Natural killer cell (primary cell): ENCODE results near the gene PHACTR1. TPM values are rescaled to one million over a fixed set of nuclear protein-coding genes. Genes with fewer than 3 reads are reported as not detected.
"Not testable (repeated sequence)": the region's sequence is repeated elsewhere in the genome, so short reads cannot be mapped to it uniquely, and the experiment has no call there.

ENCODE experiments used
- ATAC-seq, 3 donors: fragments of 150-1000 bp in 2 of 3; fragments of 200-7000 bp in 1 of 3; cut with Tn5 transposase; 1 replicate in 1 of 3; 2 replicates in 2 of 3; pipeline ENCODE4 v1.10.0; 2021; ENCODE audit warnings: mild to moderate bottlenecking in 2 of 3, moderate library complexity in 2 of 3
- DNase-seq, 2 donors: peaks; one replicate each; pipeline versions ENCODE4 v3.0.0 to v3.0.0-alpha.2; 2013 to 2021; ENCODE audit warnings: mixed read lengths in 1 of 2
- H3K27ac ChIP-seq: one replicate; pipeline ENCODE4 v1.5.1; 2013; ENCODE audit warnings: mild to moderate bottlenecking, low read length
- H3K27me3 ChIP-seq: one replicate; pipeline ENCODE4 v1.6.1; 2013; ENCODE audit warnings: low read length; ENCODE audit not compliant: control insufficient read depth, insufficient read depth
- H3K36me3 ChIP-seq: one replicate; pipeline ENCODE4 v1.6.1; 2013; ENCODE audit warnings: low read length; ENCODE audit not compliant: control insufficient read depth, insufficient read depth
- H3K4me1 ChIP-seq: one replicate; pipeline ENCODE4 v1.6.1; 2013; ENCODE audit warnings: low read length; ENCODE audit not compliant: control insufficient read depth, insufficient read depth
- H3K4me3 ChIP-seq: one replicate; pipeline ENCODE4 v1.5.1; 2013; ENCODE audit warnings: low read length
- H3K9me3 ChIP-seq: one replicate; pipeline ENCODE4 v1.6.1; 2013; ENCODE audit warnings: low read length; ENCODE audit not compliant: control insufficient read depth, insufficient read depth
- H3K27ac Mint-ChIP-seq, 2 donors: one replicate each; pipeline ENCODE4 v1.8.0; 2022; ENCODE audit warnings: mild to moderate bottlenecking in 2 of 2, mixed read lengths in 2 of 2, moderate library complexity in 1 of 2
- H3K27me3 Mint-ChIP-seq, 2 donors: one replicate each; pipeline ENCODE4 v1.8.0; 2022; ENCODE audit warnings: low read depth in 2 of 2, mixed read lengths in 2 of 2
- H3K36me3 Mint-ChIP-seq: one replicate; pipeline ENCODE4 v1.8.0; 2022; ENCODE audit warnings: mixed read lengths
- H3K4me1 Mint-ChIP-seq, 2 donors: one replicate each; pipeline ENCODE4 v1.8.0; 2022; ENCODE audit warnings: mixed read lengths in 2 of 2
- H3K4me3 Mint-ChIP-seq: one replicate; pipeline ENCODE4 v1.8.0; 2022; ENCODE audit warnings: mild to moderate bottlenecking, moderate library complexity, mixed read lengths
- H3K9me3 Mint-ChIP-seq, 2 donors: one replicate each; pipeline ENCODE4 v1.8.0; 2022; ENCODE audit warnings: mixed read lengths in 2 of 2
- WGBS: methylation state at CpG from one replicate; pipeline ENCODE4 v1.1.7; 2013; ENCODE audit warnings: missing lambda C conversion rate; ENCODE audit not compliant: insufficient coverage; 5-methylcytosine and 5-hydroxymethylcytosine counted together
- intact Hi-C: fragments of 100-400 bp; cut with micrococcal nuclease; formaldehyde crosslinking; loops from one replicate; pipeline ENCODE4 v1.14.2; 2022
- total RNA-seq, 4 donors: library from RNA; stranded (reverse); fragments of 120-200 nt in 1 of 4; gene quantifications; one replicate each; pipeline versions ENCODE4 v1.2.3 to v1.2.4, GENCODE V29; 2013 to 2022
- TF ChIP-seq, protein P1 (sequence below): fragments of 200-600 bp; IDR thresholded peaks from one replicate; pipeline ENCODE4 v1.8.0; 2022; ENCODE audit warnings: antibody characterized with exemption

The PHACTR1 gene
- total RNA-seq, 3 donors from 2014 or later (not counting 1 experiment from before 2014, with no cell fraction given) = 5.2 to 19.0 (median 5.4) TPM

DNA sequence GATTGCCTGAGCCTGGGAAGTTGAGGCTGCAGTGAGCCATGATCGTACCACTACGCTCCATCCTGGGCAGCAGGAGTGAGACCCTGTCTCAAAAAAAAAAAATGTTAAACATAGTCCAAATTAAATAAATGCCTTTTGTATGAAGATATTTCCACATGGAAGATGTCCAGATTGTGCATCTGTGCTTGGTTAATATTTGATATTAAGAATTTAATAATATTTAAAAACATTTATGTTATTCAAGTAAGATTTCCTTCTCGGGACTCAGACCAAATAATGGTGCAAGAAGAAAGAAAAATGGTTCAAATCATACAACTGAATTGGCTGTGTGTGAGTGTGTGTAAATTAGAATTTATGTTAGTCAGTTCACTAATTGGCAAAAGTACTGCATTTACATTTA, 409.3 kb downstream of the PHACTR1 start:
- H3K4me1 ChIP-seq = no peaks in the 10 kb centered on the region
- intact Hi-C loops = no loop called here
- H3K4me3 Mint-ChIP-seq = no peak overlapping the region
- no peak overlapping the region for H3K27ac Mint-ChIP-seq
- no peak overlapping the region for H3K4me3 ChIP-seq
- TF ChIP-seq, protein P1, sequence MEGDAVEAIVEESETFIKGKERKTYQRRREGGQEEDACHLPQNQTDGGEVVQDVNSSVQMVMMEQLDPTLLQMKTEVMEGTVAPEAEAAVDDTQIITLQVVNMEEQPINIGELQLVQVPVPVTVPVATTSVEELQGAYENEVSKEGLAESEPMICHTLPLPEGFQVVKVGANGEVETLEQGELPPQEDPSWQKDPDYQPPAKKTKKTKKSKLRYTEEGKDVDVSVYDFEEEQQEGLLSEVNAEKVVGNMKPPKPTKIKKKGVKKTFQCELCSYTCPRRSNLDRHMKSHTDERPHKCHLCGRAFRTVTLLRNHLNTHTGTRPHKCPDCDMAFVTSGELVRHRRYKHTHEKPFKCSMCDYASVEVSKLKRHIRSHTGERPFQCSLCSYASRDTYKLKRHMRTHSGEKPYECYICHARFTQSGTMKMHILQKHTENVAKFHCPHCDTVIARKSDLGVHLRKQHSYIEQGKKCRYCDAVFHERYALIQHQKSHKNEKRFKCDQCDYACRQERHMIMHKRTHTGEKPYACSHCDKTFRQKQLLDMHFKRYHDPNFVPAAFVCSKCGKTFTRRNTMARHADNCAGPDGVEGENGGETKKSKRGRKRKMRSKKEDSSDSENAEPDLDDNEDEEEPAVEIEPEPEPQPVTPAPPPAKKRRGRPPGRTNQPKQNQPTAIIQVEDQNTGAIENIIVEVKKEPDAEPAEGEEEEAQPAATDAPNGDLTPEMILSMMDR = no peak
- H3K36me3 Mint-ChIP-seq = no peaks in the 10 kb centered on the region
- no peak overlapping the region for H3K27ac ChIP-seq
- ATAC-seq = no peak
- no peaks in the 10 kb centered on the region for H3K9me3 ChIP-seq
- DNase-seq = no peak
- H3K9me3 Mint-ChIP-seq = no peaks in the 10 kb centered on the region
- no peaks in the 10 kb centered on the region for H3K36me3 ChIP-seq
- H3K27me3 Mint-ChIP-seq = peaks cover 14 to 28% of the 10 kb centered on the region in 2 donors
- no peaks in the 10 kb centered on the region for H3K4me1 Mint-ChIP-seq
- WGBS = 94% methylated on average over 2 of the region's 3 CpGs
- H3K27me3 ChIP-seq = peaks cover 2% of the 10 kb centered on the region

GRCh38 chr6:13131935-13132661, 415.5 kb downstream of the PHACTR1 start:
- WGBS = 91% methylated on average over 4 of the region's 4 CpGs
- H3K9me3 Mint-ChIP-seq = no peaks in the 10 kb centered on the region

DNA sequence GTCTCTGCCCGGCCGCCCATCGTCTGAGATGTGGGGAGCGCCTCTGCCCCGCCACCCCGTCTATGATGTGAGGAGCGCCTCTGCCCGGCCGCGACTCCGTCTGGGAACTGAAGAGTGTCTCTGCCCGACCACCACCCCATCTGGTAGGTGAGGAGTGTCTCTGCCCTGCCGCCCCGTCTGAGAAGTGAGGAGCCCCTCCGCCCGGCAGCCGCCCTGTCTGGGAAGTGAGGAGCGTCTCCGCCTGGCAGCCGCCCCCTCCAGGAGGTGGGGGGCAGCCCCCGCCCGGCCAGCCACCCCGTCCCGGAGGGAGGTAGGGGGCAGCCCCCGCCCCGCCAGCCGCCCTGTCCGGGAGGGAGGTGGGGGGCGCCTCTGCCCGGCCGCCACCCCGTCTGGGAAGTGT, 417.3 kb downstream of the PHACTR1 start:
- H3K36me3 Mint-ChIP-seq, H3K4me1 ChIP-seq, H3K27ac Mint-ChIP-seq, H3K4me3 Mint-ChIP-seq, H3K4me3 ChIP-seq, H3K9me3 Mint-ChIP-seq, H3K36me3 ChIP-seq, DNase-seq, H3K27me3 ChIP-seq, ATAC-seq, H3K4me1 Mint-ChIP-seq, H3K9me3 ChIP-seq, intact Hi-C loops, H3K27me3 Mint-ChIP-seq, H3K27ac ChIP-seq: not testable (repeated sequence)
- WGBS = 98% methylated on average over 32 of the region's 32 CpGs

More at GRCh38 chr6:13131935-13132661, 415.5 kb downstream of the PHACTR1 start:
- TF ChIP-seq, protein P1 = no peak
- peaks cover under 1 to 3% of the 10 kb centered on the region in 2 donors for H3K27me3 Mint-ChIP-seq
- no peaks in the 10 kb centered on the region for H3K36me3 ChIP-seq
- intact Hi-C loops = no loop called here
- no peaks in the 10 kb centered on the region for H3K4me1 ChIP-seq
- ATAC-seq (no peak), DNase-seq (no peak)
- no peaks in the 10 kb centered on the region for H3K36me3 Mint-ChIP-seq
- H3K4me1 Mint-ChIP-seq = no peaks in the 10 kb centered on the region
- no peak overlapping the region for H3K27ac ChIP-seq
- no peaks in the 10 kb centered on the region for H3K27me3 ChIP-seq
- no peak overlapping the region for H3K27ac Mint-ChIP-seq
- H3K4me3 Mint-ChIP-seq = no peak overlapping the region
- no peaks in the 10 kb centered on the region for H3K9me3 ChIP-seq
- no peak overlapping the region for H3K4me3 ChIP-seq

GRCh38 chr6:13135152-13135551, 418.6 kb downstream of the PHACTR1 start:
- no peak overlapping the region for H3K27ac Mint-ChIP-seq
- no peak for ATAC-seq
- intact Hi-C loops = no loop called here
- Histone ChIP-seq H3K36me3 (no peaks in the 10 kb centered on the region), H3K4me1 (no peaks in the 10 kb centered on the region), H3K27me3 (no peaks in the 10 kb centered on the region), H3K4me3 (no peak overlapping the region), H3K27ac (no peak overlapping the region), H3K9me3 (no peaks in the 10 kb centered on the region)
- H3K27me3 Mint-ChIP-seq = peaks cover 0 to 5% of the 10 kb centered on the region in 2 donors
- no peaks in the 10 kb centered on the region for H3K36me3 Mint-ChIP-seq
- TF ChIP-seq, protein P1 = no peak
- no peaks in the 10 kb centered on the region for H3K9me3 Mint-ChIP-seq
- WGBS = 96% methylated on average over 9 of the region's 10 CpGs
- no peak overlapping the region for H3K4me3 Mint-ChIP-seq
- no peak for DNase-seq
- no peaks in the 10 kb centered on the region for H3K4me1 Mint-ChIP-seq
